ENCODE results near the gene PEX5L.

The PEX5L gene

GRCh38 chr3:179896507-179896906 lies 140.2 kb downstream of the PEX5L start:
- DNase-seq (ENCODE audit: low read depth in 3 of 3), result no peak

GRCh38 chr3:179895330-179895729 lies 141.4 kb downstream of the PEX5L start:
- DNase-seq (ENCODE audit: low read depth in 3 of 3), result no peak

- DNase-seq (ENCODE audit: low read depth in 3 of 3), result no peak
Observed at GRCh38 chr3:179887295-179887943, 149.3 kb downstream of the PEX5L start.

GRCh38 chr3:179885950-179886349 lies 150.8 kb downstream of the PEX5L start:
- DNase-seq (ENCODE audit: low read depth in 3 of 3), result no peak

- no peak for DNase-seq (ENCODE audit: low read depth in 3 of 3)
Observed at GRCh38 chr3:179884136-179884535, 152.6 kb downstream of the PEX5L start.

GRCh38 chr3:179882292-179882691 lies 154.4 kb downstream of the PEX5L start:
- DNase-seq (ENCODE audit: low read depth in 3 of 3), result no peak

- DNase-seq (ENCODE audit: low read depth in 3 of 3), result no peak
Observed at GRCh38 chr3:179881791-179882190, 154.9 kb downstream of the PEX5L start.

GRCh38 chr3:179880868-179881267 lies 155.9 kb downstream of the PEX5L start:
- DNase-seq (ENCODE audit: low read depth in 3 of 3), result no peak

- DNase-seq (ENCODE audit: low read depth in 3 of 3), result no peak
Observed at GRCh38 chr3:179876440-179876839, 160.3 kb downstream of the PEX5L start.

GRCh38 chr3:179872842-179873241 lies 163.9 kb downstream of the PEX5L start:
- no peak for DNase-seq (ENCODE audit: low read depth in 3 of 3)

- no peak for DNase-seq (ENCODE audit: low read depth in 3 of 3)
Observed at GRCh38 chr3:179871782-179872181, 165.0 kb downstream of the PEX5L start.

- no peak for DNase-seq (ENCODE audit: low read depth in 3 of 3)
Observed at GRCh38 chr3:179868715-179869114, 168.0 kb downstream of the PEX5L start.

- no peak for DNase-seq (ENCODE audit: low read depth in 3 of 3)
Observed at GRCh38 chr3:179867961-179868360, 168.8 kb downstream of the PEX5L start.

- DNase-seq (ENCODE audit: low read depth in 3 of 3), result no peak
Observed at GRCh38 chr3:179865861-179866505, 170.8 kb downstream of the PEX5L start.

GRCh38 chr3:179861953-179862352 lies 174.8 kb downstream of the PEX5L start:
- no peak for DNase-seq (ENCODE audit: low read depth in 3 of 3)

GRCh38 chr3:179861292-179861691 lies 175.4 kb downstream of the PEX5L start:
- DNase-seq (ENCODE audit: low read depth in 3 of 3), result no peak

GRCh38 chr3:179860275-179861107 lies 176.2 kb downstream of the PEX5L start:
- no peak for DNase-seq (ENCODE audit: low read depth in 3 of 3)

GRCh38 chr3:179853176-179853575 lies 183.6 kb downstream of the PEX5L start:
- no peak for DNase-seq (ENCODE audit: low read depth in 3 of 3)

GRCh38 chr3:179852142-179852905 lies 184.4 kb downstream of the PEX5L start:
- no peak for DNase-seq (ENCODE audit: low read depth in 3 of 3)

- DNase-seq (ENCODE audit: low read depth in 3 of 3), result no peak
Observed at GRCh38 chr3:179848711-179849110, 188.0 kb downstream of the PEX5L start.

- DNase-seq (ENCODE audit: low read depth in 3 of 3), result no peak
Observed at GRCh38 chr3:179842061-179842460, 194.7 kb downstream of the PEX5L start.

GRCh38 chr3:179840985-179841384 lies 195.8 kb downstream of the PEX5L start:
- no peak for DNase-seq (ENCODE audit: low read depth in 3 of 3)
